ENCODE results near the gene UBE2N. TPM values are rescaled to one million over a fixed set of nuclear protein-coding genes. Genes with fewer than 3 reads are reported as not detected.

UBE2N gene
- polyA plus RNA-seq, 1 experiment: 159 TPM

GRCh38 chr12:93466625-93467350 is 25.0 kb upstream of the UBE2N start:
- no peak for TF ChIP-seq CTCF (IDR thresholded peaks at IDR 0.05; ENCODE audit: low read depth, low read length)
- Histone ChIP-seq H3K4me3 (ENCODE audit: low read depth, low read length) (no peak overlapping the region), H3K27ac (ENCODE audit: low read depth, low read length) (no peak overlapping the region), H3K9me3 (ENCODE audit: control insufficient read depth, insufficient read depth, low read length) (no peaks in the 10 kb centered on the region; the same call in 1 of the 2 replicates), H3K27me3 (ENCODE audit: control insufficient read depth, insufficient read depth, low read length) (no peaks in the 10 kb centered on the region)
- CTCF ChIA-PET: interaction anchor here (0.6 to 1.9 kb wide), 5 partner anchors 11 to 414 kb away, joined by 3 to 14 read pairs (median 5); no protein-coding TSS in a partner anchor
- POLR2A ChIA-PET: interaction anchor here (0.6 to 0.7 kb wide), 2 partner anchors 10 to 51 kb away, joined by 3 to 11 read pairs; no protein-coding TSS in a partner anchor
- no peak for DNase-seq (ENCODE audit: low read depth, low spot score)

DNA sequence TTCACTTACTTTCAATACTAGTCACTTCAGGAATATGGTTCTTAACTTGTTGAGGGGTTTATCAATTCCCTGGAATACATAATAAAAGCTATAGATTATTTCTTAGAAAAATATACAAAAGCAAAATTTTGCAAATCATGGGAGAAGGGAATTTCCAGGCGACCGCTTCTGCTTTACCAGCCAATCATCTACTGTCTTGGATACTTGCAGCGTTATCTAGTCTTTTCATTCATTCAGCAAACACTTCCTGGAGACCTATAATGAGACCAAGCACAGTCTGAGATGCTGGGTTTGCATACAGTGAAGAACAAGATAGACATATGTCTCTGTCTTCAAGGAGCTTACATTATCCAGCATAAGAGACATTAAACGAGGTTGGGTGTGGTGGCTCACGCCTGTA is 24.1 kb upstream of the UBE2N start:
- H3K27me3 ChIP-seq (ENCODE audit: control insufficient read depth, insufficient read depth, low read length): no peaks in the 10 kb centered on the region
- POLR2A ChIA-PET: interaction anchor here (0.7 kb wide), 1 partner anchor 1535 kb away, joined by 6 read pairs; no protein-coding TSS in a partner anchor
- no peaks in the 10 kb centered on the region; the same call in 1 of the 2 replicates for H3K9me3 ChIP-seq (ENCODE audit: control insufficient read depth, insufficient read depth, low read length)
- DNase-seq (ENCODE audit: low read depth, low spot score): no peak
- no peak for TF ChIP-seq CTCF (IDR thresholded peaks at IDR 0.05; ENCODE audit: low read depth, low read length)
- no peak overlapping the region for H3K4me3 ChIP-seq (ENCODE audit: low read depth, low read length)
- H3K27ac ChIP-seq (ENCODE audit: low read depth, low read length): no peak overlapping the region
- CTCF ChIA-PET: interaction anchor here (0.7 kb wide), 1 partner anchor 637 kb away, joined by 3 read pairs; no protein-coding TSS in a partner anchor

DNA sequence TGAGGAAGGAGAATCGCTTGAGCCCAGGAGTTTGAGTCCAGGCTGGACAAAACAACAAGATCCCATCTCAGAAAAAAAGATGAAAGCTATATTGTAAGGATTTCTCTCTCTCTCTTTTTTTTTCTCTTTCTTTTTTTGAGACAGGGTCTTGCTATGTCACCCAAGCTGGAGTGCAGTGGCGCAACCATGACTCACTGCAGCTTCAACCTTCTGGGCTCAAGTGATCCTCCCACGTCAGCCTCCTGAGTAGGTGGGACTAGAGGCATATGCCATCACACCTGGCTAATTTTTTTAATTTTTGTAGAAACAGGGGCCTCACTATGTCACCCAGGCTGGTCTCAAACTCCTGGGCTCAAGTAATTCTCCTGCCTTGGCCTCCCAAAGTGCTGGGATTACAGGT is 19.8 kb upstream of the UBE2N start:
- no peak for DNase-seq (ENCODE audit: low read depth, low spot score)
- Histone ChIP-seq H3K4me3 (ENCODE audit: low read depth, low read length) (no peak overlapping the region), H3K9me3 (ENCODE audit: control insufficient read depth, insufficient read depth, low read length) (no peaks in the 10 kb centered on the region), H3K27me3 (ENCODE audit: control insufficient read depth, insufficient read depth, low read length) (no peaks in the 10 kb centered on the region), H3K27ac (ENCODE audit: low read depth, low read length) (no peak overlapping the region)
- ChIA-PET CTCF (no interaction called here), POLR2A (interaction anchor here (0.7 kb wide), 1 partner anchor 10 kb away, joined by 3 read pairs; no protein-coding TSS in a partner anchor)
- TF ChIP-seq CTCF (IDR thresholded peaks at IDR 0.05; ENCODE audit: low read depth, low read length): no peak

GRCh38 chr12:93460902-93461301 is 19.2 kb upstream of the UBE2N start:
- H3K4me3 ChIP-seq (ENCODE audit: low read depth, low read length): no peak overlapping the region
- POLR2A ChIA-PET: no interaction called here
- no peak for DNase-seq (ENCODE audit: low read depth, low spot score)
- H3K9me3 ChIP-seq (ENCODE audit: control insufficient read depth, insufficient read depth, low read length): no peaks in the 10 kb centered on the region
- TF ChIP-seq CTCF (IDR thresholded peaks at IDR 0.05; ENCODE audit: low read depth, low read length): no peak
- no peak overlapping the region for H3K27ac ChIP-seq (ENCODE audit: low read depth, low read length)
- CTCF ChIA-PET: no interaction called here
- no peaks in the 10 kb centered on the region for H3K27me3 ChIP-seq (ENCODE audit: control insufficient read depth, insufficient read depth, low read length)

DNA sequence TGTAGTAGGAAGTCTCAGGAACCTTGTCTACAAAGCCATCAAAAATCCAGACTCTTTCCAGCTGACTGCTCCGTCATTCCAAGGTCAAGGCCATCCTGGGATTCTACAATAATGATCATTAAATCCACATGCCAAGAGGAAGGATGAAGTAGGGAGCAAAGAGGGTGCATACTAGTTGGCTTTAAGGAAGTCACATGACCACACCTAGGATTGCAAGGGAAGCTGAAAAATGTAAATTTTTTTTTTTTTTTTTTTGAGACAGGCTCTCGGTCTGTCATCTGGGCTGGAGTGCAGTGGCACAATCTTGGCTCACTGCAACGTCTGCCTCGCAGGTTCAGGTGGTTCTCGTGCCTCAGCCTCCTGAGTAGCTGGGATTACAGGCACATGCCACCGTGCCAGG is 18.3 kb upstream of the UBE2N start:
- H3K4me3 ChIP-seq (ENCODE audit: low read depth, low read length): no peak overlapping the region
- no peak for TF ChIP-seq CTCF (IDR thresholded peaks at IDR 0.05; ENCODE audit: low read depth, low read length)
- CTCF ChIA-PET: no interaction called here

More for the DNA sequence above, 18.3 kb upstream of the UBE2N start:
- H3K27me3 ChIP-seq (ENCODE audit: control insufficient read depth, insufficient read depth, low read length): no peaks in the 10 kb centered on the region
- no peaks in the 10 kb centered on the region for H3K9me3 ChIP-seq (ENCODE audit: control insufficient read depth, insufficient read depth, low read length)
- H3K27ac ChIP-seq (ENCODE audit: low read depth, low read length): no peak overlapping the region
- no peak for DNase-seq (ENCODE audit: low read depth, low spot score)
- POLR2A ChIA-PET: no interaction called here
